HS-27A (cell line): Measurements from ENCODE around the gene DBN1.

ENCODE experiments used
- DNase-seq: peaks from one replicate; pipeline ENCODE4 v3.0.0-alpha.2; 2012; ENCODE audit warnings: low read depth, missing footprints

Gene DBN1

DNA sequence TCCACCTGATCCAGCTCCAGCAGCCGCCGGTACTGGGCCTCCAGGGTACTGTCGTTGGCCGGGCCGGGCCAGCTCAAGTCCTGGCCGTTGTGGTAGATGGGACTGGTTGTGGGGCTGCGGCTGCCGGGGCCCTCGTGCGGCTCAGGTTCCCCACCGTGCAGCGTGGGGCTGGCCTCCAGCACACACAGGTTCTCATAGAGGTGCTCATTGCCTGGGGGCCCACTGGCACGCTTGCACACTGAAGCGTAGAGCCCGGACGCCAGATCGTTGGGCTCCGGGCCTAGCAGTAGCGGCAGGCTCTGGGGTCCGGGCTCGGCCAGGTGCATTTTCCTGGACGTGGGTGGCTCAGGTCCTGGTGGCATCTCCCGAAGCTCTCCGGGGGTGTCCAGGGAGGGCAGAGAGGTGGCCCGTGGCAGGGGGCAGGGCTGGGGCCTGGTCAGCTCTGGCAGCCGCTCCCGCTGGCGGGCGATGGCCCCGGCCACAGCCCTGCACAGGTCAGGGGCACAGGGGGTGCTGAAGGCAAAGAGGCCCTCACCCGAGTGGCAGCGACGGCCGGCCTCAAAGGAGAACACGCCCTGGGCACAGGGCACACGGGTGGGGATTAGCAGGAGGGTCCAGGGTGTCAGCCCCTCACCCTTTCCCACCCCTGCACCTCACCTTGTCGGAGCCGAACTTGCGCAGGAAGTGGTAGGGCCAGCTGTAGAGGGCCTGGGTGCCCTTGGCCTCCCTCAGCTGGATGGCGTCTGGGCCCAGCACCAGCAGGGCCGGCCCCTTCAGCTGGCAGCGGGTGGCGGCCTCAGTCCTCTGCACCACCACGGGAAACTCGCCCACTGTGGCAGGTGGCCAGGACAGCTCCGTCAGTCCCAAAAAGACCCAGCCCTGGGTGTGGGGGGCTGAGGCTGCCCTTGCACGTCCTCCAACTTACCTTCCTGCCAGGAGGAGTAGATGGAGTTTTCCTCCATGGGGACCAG lies 30.9 kb upstream of the DBN1 start:
- DNase-seq: no peak

DNA sequence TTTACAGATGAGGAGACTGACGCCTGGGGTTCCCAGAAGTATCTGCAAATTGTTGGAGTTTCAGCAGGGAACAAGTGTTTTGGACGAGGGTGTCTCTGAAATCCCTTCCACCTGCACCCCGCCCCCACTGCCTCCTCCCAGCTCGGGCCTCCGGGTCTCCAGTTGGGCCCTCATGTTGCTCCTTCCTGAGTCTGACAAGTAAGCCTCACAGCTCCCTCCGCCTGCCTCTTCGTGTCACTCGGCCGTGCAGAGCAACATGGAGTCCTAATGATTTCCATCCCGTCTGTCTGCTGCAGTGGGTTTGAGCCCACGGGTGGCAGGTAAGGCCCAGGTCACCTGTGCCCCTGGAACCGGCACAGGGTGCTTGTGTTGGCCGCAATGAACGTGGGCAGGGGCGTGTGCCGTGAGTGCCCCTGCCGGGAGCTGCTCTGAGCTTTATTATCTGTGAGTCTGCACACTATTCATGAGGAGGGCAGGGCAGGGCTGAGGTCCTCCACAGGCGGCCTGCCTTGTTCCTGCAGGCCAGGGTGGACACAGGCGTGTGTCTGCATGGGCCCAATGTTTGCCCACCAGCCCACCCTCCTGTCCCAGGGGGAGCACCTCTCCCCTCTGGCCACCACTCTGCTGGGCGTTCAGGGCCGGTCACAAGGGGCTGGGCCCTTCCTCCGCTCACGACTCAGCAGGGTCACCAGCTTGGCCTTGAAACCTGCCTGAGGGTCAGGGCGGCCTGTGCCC lies 30.1 kb upstream of the DBN1 start:
- no peak for DNase-seq

DNA sequence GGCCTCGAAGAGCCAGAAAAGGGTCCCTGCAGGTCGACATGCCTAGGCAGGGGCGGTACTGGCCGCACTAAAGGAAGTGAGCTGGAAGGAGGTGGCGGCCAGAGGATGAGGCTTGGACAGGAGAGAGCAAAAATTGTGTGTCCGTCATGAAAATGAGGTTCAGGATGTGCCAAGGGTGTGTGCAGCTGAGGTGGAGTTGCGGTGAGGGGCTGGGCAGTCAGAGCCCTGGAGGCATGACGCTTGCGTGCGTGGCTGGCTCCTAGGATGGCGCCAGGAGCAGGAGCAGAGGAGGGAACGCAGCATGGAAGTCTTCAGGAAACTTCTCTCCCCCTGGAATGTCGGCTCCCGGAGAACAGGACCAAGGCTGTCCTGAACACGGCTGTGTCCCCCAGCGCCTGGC lies 29.5 kb upstream of the DBN1 start:
- no peak for DNase-seq

DNA sequence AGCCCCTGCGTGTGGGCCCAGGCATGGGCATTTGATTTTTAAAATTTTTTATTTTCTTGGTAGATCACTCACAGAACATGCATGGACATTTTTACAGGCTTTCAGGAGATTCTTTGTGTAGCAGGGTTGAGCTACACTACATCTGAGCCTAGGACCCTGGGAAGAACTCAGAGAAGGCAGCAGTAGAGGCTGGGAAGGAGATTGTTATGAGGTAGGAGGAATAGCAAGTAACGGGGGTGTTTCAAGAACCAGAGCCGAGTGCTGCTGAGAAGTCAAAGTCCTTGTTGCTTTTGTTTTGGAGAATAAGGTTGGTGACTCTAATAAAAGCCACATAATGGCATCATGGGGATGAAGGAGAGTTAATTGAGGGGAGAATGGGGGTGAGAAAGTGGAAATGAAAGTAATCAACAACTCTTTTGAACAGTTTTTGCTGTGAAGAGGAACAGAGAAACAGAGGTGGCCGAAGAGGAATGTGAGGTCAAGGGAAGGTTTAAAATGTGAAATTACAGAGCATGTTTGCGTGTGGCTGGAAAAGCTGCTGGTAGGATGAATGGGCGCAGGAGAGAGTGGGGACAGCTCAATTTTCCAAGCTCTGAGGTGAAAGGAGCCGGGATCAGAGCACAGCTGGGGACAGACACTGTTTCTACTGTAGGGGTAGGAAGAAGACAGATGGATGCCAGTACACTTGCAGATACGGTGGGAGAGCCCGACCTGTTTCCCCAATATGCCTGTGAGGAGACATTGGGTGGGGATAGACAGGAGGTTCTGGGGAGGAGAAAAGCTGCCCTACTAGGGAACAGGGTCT lies 28.6 kb upstream of the DBN1 start:
- no peak for DNase-seq

DNA sequence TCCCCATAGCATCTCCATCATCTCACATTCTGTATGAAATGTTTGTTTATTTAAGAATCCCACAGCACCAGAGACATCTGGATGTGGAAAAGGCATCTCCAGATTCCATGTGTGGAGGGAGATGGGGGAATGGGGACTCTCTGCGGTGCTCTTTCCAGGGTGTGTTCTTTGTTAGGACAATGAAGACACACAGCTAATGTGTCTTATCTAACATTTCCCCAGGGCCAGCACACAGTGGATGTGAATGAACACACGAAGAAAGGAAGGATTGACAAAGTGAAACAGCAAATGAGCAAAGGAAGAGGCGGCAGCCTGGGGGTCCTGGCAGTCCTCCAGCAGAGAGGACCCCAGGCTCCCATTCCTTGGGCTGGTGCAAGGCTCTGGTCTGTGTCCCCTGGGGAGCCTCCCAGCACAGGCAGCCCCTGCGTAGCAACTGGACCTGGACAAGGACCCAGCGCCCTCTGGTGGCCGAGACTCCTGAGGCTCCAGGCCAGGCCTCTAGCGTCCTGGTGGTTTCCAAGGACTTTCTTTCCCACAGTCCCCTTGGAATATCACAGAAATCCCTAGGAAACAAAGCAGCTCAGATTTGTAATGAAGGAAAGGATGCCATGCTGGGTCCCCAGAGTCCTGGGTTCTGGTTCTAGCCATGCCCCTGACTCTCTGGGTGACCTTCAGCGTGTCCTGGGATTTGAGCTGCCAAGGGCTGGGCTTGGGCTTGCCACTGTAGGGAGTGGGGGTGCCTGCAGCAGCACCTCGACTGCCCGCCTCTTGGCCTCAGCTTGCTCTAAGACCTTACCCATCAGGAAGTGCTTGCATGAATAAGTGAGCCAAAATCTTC lies 27.5 kb upstream of the DBN1 start:
- no peak for DNase-seq

DNA sequence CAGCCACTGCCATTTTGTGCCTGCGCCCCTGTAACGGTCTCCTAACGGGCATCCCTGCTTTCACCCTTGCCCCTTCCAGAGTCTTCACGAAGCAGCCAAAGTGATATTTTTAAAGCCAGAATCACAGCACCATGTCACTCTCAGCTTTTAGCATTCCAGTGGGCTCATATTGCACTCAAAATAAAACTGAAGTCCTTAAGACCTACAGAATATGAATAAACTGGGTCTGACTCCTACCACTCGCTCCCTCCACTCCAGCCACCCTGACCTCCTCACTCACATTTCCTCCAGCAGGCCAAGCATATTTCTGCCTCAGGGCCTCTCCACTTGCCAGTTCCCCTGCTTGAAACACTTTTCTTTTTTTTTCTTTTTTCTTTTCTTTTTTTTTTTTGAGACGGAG lies 26.4 kb upstream of the DBN1 start:
- DNase-seq: no peak

DNA sequence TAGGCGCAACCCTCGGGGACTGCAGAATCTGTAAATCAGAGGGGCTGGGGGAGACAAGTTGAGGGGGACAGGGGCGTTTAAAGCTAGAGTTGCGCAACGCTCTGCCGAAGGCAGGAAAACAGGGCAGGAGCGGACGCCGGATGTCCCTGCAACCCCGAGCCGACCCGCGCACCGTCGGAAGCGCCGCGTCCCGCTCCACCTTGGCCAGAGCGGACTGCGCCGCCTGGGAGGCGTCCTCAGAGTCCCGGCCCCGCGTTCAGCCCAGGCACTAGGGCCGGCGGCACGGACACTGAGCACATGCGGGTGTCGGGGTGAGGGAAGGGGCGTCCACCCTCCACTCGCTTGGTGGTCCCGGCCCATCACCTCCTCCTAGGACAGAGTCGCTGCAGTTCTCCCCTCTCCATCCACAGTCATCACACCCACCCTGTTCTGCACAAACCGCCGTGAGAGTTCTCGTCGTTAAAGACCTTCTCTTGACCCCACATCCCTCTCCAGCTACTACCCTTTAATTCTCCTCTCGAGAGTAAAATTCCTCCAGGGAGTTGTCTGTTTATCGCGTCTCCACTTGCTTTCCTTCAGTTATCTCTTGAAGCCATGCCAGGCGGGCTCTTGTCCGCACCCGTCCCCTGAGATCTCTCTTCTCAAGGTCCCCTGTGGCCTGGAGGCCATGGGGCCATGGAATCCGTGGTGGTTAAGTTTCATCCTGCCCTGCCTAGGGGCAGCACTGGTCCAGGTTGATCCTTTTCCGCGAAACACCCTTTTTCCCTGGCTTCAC lies 24.8 kb upstream of the DBN1 start:
- no peak for DNase-seq

DNA sequence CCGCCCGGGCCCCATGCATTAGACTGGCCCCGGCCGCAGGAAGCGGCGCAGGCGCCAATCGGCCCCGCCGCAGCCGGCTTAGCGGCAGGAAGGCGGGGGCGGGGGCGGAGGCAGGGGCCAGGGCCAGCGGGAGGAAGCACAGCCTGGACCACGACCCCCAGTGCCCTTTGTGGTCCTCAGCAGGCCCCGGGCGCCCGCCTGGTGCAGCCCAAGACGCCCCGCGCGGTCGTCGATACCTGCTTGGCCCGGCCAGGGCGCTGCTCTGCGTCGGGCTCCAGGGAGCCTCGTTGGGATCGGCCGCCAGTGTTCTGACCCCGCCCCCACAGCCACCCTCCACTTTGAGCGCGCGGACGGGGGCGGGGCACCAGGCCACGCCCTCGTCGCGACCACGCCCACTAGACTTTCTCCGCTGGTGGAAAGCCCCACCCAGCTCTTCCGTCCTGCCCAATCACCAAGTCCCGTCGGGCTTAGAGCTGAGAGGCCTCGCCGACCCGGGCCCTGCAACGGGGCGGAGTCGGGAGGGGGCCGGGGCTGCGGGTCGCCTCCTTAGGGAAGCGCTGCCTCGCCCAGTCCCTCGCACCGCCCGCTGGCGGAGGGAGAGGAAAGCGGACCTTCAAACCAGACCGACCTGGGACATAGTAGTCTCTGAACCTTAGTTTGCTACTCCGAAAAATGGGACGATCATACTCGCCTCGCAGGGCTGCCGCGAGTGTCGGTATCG lies 24.0 kb upstream of the DBN1 start, which contains the start of gene PDLIM7:
Gene PDLIM7 (minus strand): TSS at position 313 of the 721 bp plus-strand sequence. CDS start 1,092 bp downstream, outside the sequence.
- DNase-seq: peak; percentile 67

DNA sequence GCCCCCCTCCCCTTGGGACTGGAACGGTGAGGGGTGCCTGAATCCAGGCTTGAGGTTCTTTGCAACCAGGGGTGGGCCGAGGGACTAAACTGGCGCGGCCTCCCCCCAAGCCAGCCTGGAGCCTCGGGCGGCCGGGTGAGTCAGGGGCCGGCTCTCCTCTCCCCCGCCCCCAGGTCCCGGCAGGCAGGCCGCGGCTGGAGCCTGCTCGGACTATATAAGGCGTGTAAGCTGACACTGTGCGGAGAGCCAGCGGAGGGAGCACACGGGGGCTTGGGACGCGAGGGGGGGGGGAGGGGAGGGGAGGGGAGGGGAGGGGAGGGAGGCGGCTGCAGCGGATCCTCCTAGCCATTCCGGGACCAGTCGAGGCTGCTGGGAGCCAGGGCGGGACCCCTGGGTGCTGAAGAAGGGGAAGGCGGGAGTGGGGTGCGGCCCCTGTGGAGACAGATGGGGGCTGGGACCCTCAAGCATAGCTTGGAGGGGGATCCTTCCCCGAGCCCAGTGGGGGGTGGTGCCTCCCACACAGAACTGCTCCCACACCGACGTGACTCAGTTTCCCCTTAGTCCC lies 23.4 kb upstream of the DBN1 start:
- no peak for DNase-seq

DNA sequence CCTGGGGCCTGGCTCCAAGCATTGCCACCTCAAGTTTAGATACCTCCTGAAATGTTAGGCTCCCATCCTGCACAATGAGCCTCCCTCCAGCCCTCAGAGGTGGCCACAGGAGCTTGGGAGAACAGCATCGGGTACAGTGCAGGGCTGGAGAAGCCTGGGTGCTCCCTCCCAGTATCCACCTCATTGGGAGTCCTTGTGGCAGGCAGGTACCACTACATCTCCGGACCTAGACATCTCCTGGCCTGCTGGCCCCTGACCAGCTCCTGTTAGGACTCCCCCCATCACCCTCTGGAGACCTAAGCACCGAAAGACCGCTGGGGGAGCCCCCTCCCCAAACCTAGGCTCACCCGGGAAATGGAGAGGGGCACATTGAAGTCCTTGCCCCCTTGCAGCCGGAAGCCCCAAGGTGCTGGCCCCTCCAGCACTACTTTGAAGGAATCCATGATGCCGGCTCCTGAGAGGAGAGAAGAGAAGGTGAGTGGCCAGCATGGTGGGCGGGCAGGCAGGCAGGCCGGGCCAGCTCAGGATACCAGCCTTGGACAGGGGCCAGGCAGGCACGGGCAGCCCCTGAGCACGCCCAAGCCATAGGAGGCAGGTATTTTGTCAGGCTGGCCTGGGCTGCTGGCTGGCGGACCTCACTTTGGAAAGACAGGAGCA lies 22.8 kb upstream of the DBN1 start:
- no peak for DNase-seq

DNA sequence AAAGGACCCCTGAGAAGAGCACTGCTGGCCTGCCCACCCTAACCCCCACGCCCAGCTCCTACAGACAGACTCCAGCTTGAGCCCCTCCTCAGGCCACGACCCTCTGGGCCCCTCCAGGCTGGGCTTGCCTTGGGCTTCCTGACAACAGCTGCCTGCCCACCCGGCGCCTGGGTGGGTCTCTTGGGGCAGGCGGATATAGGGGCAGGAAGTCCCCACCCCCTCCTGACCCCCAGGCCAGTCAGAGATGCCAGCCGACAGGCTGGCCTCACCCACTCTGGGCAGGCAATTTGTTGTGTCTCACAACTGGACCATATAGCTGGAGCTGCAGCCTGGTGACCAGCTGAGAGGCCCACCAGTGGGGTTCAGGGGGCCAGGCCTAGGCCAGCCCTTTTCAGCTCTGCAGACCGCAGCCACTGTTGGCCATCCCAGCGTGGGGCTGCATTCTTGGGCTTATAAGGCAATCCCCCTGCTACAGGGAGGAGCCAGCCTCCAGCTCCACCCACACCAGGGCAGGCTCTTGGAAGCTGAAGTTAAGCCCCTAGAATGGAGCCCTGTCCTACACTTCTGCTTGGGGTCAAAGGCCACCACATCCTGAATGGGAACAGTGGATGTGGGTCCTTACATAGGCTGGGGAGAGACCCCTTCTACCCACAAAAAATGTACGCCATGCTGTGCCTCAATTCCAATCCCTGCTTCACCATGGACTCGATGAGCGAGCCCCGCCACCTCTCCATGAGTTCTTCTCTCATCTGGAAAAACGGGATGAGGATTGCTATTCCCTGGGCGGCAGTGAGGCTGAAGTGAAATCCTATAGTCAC lies 22.0 kb upstream of the DBN1 start:
- DNase-seq: peak; percentile 66

DNA sequence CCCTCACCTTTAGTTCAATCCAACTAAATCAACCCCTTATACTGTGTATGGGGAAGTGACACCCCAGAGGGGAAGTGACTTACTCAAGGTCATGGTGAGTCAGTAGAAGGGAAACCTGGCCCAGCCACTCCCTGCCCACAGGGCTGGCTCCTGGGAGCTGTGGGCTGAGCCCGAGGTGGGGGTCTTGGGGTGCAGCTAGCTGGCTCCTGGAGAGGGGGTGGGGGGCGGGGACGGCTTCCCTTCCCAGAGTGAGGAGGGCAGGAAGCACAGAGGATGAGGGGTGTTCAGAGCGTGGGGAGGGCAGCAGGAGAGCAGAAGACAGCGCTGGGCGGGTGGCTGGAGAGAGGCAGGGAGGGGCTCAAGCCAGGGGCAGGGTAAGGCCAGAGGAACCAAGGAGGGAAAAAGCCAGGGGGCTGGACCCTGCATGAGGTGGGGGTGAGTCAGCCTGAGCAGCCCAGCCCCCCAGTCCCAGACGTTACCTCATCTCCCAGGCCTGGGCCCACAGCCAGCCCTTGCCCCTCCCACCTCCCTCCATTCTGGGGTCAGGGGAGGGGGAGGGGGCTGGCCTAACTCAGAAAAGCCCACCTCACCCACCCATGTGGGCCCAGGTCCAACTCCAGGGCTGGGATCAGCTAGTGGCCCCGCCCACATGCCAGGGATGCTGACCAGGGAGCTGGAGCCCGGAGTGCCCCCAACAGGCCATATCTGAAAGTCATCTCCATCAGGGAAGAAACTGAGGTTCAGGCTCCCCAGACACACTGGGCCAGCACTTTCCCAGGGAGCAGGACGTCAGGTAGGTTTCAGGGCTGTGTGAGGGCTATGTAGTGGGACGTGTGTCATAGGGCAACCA lies 21.1 kb upstream of the DBN1 start:
- DNase-seq: peak; percentile 72

DNA sequence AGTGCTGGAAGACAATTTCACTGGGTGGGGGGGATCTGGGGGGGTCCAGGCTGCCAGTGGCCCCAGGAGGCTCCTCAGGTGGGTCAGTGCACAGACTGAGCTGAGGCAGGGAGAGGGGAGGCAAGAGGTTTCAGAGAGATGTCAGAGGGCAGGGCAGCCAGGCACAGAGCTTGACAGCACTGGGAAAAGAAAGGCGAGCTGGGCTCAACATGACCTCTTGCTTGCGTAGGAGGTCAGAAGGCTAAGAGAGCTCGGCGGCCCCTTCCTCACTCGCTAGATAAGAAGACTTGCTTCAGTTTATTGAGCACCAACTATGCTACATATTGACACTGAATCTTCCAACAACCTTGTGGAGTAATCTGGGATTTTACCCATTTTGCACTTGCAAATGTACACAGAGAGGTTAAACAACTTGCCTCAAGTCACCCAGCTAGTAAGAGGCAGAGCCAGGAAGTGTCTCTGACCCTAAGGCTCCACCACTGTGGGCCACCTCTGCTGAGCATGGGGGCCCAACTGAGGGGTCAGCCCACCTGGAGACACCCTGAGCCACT lies 20.4 kb upstream of the DBN1 start:
- no peak for DNase-seq

DNA sequence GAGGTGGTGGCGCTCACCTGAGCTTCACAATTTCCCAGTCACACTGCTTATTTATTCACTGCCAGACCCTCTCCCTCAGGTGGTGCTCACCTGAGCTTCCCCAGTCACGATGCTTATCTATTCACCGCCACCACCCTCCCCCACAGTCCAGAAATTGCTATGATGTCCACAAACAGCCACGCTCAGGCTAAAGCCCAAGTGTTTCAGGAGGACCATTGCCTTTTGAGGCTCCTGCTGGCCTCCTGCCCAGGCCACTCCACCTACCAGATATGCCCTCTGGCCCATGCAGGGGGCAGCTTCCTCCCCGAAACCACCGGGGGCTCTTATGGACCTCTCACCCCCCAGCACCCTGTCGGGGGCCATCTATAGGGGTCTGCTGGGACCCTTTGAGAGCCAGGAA lies 19.4 kb upstream of the DBN1 start:
- no peak for DNase-seq

DNA sequence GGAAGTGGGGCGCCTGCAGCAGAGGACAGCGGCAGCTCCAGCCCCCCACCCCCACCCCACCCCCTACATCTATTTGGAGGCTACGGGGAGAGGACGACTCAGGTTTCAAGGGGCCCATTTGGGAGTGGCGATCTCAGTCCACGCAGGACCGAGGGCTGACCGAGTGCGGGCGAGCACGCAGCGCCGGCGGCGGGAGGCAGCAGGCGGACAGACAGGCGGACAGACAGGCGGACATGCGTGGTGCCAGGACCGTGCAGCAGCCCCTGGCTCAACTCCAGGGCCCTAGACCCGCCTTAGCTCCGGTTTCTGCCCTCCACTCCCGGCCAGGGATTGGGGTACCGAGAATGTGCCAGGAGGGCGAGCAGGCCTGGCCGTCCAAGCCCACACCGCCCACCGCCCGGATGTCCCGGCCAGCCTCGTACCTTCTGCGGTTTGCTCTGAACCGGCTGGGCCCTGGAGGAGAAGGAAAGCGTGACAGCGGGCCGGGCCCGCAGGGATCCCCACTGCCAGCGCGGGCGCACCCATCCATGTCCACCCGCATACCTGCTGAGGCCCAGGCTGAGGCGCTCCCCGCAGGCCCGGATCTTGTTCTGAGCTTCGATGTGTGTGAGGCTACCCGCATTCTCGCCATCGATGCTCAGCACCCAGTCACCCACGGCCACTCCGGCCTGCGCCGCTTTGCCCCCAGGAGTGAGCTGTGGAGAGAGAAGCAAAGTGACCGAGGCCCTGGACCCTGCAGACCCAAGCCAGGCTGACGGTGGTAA lies 18.7 kb upstream of the DBN1 start:
- DNase-seq: no peak

DNA sequence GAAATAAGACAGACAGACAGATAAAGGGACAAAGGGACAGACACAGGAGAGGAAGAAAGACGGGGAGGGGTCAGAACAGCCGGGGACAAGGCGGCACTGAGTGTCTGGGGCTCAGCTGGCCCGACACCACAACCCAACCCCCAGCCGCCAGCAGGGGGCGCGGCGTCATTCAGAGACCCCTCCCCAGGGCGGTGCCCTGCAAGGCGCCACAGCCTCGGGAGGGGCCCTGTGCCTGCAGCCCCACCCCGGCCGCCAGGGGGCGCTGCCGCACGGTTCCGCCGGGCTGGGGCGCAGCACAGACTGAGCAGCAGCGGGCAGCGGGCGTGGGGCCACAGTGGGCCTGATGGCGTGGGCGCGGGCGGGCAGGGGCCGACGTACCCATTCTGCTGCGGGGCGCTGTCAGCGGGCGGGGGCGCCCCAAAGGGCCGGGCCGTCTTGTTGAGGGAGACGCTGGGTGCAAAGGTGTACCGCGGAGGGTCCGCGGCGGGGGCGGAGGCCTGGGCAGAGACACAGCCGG lies 18.1 kb upstream of the DBN1 start:
- DNase-seq: no peak
